Measurements from ENCODE around the gene IFT81. TPM values are rescaled to one million over a fixed set of nuclear protein-coding genes. Genes with fewer than 3 reads are reported as not detected.

Gene IFT81
- polyA plus RNA-seq, 1 of the 3 experiments (the other 2 are of a cell fraction) = 7.9 TPM

DNA sequence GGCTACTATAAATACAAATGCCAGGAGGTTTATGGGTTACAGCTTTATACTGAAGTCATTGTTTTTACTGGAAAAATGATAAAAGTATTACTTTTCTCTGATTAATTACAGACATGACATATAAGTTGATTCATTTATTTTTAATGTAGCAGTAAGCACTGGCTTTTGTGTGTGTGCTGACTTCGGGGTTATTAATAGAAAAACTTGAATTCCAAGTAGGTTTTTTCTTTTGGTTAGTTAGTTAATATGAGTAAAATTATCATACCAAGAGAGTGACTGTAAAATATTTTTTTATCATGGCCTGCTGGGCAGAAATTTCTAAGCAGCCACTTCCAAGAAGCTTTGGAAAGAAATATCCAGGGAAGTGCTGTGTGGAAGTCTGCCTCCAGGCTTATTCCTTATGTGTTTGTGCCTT lies 56.4 kb downstream of the IFT81 start:
- ChIA-PET POLR2A (no interaction called here), CTCF (interaction anchor here (1.2 kb wide), 1 partner anchor 76 kb away, joined by 4 read pairs; no protein-coding TSS in a partner anchor)
- Histone ChIP-seq H3K4me2 (no peak overlapping the region; the same call in 1 of the 2 replicates), H4K20me1 (ENCODE audit: insufficient read depth) (no peaks in the 10 kb centered on the region), H3K9me2 (no peaks in the 10 kb centered on the region), H3K9ac (no peak overlapping the region), H3F3A (replicated peaks; ENCODE audit: insufficient read depth) (peaks cover 37% of the 10 kb centered on the region), H3K27ac (ENCODE audit: low read depth in 2 of 2, low read length in 1 of 2) (peak overlapping the region; percentile 51 to 72; a peak in 3 of 4 replicates), H3K36me3 (replicated peaks in 1 of 2; ENCODE audit: control insufficient read depth in 1 of 2, insufficient read depth in 2 of 2, low read length in 1 of 2) (peaks cover 22% of the 10 kb centered on the region in 2 experiments), H2AFZ (ENCODE audit: low read depth) (no peak overlapping the region), H3K4me1 (ENCODE audit: control insufficient read depth in 1 of 2, insufficient read depth in 2 of 2, low read depth in 1 of 2, low read length in 1 of 2) (peaks cover 4 to 22% of the 10 kb centered on the region in 2 experiments; a peak in 3 of 4 replicates), H3K4me3 (ENCODE audit: low read depth in 2 of 2, low read length in 1 of 2) (no peak overlapping the region), H3K27me3 (ENCODE audit: insufficient read depth) (no peaks in the 10 kb centered on the region), H3K9me3 (no peaks in the 10 kb centered on the region), H3K79me2 (ENCODE audit: insufficient read depth) (no peaks in the 10 kb centered on the region)
- WGBS (ENCODE audit: low lambda C conversion rate) = 24% methylated on average over 1 of the region's 1 CpG
- TF ChIP-seq, protein P1, sequence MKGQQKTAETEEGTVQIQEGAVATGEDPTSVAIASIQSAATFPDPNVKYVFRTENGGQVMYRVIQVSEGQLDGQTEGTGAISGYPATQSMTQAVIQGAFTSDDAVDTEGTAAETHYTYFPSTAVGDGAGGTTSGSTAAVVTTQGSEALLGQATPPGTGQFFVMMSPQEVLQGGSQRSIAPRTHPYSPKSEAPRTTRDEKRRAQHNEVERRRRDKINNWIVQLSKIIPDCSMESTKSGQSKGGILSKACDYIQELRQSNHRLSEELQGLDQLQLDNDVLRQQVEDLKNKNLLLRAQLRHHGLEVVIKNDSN (IDR thresholded peaks at IDR 0.05; ENCODE audit: borderline replicate concordance, low read depth) = no peak
- TF ChIP-seq FOSL2 (IDR thresholded peaks at IDR 0.05; ENCODE audit: borderline replicate concordance, low read depth) (peak; percentile 7; the same call in 1 of the 2 replicates), MEF2A (IDR thresholded peaks at IDR 0.05; ENCODE audit: borderline replicate concordance, low read depth) (peak; percentile 40; the same call in 1 of the 2 replicates)
- DNase-seq = no peak

DNA sequence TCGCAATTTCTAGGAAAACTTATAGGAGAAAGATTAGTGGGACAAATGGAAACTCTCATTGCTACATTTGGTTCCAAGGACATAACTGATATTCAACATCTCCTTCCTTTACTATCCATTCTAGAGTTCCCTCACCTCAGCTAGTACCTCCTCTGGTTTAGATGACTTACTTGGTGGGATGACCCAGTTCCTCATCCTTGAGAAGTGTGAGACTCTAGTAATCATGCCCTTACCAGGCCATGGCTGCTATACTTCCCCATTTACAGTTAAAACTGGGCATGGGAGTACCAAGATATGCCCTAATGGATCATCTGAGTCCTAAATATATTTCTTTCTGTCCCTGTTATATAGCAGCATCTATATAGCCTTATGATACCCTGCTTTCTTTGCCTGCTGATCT lies 58.1 kb downstream of the IFT81 start:
- Histone ChIP-seq H4K20me1 (ENCODE audit: insufficient read depth) (no peaks in the 10 kb centered on the region), H3K4me1 (ENCODE audit: control insufficient read depth in 1 of 2, insufficient read depth in 2 of 2, low read depth in 1 of 2, low read length in 1 of 2) (peaks cover 0 to 13% of the 10 kb centered on the region in 2 experiments; a peak in 1 of 4 replicates), H2AFZ (ENCODE audit: low read depth) (no peak overlapping the region), H3K4me3 (ENCODE audit: low read depth in 2 of 2, low read length in 1 of 2) (no peak overlapping the region), H3F3A (replicated peaks; ENCODE audit: insufficient read depth) (peaks cover 28% of the 10 kb centered on the region), H3K4me2 (no peak overlapping the region), H3K9me2 (no peaks in the 10 kb centered on the region), H3K79me2 (ENCODE audit: insufficient read depth) (no peaks in the 10 kb centered on the region), H3K9ac (no peak overlapping the region), H3K9me3 (peaks cover 12% of the 10 kb centered on the region), H3K27ac (ENCODE audit: low read depth in 2 of 2, low read length in 1 of 2) (no peak overlapping the region), H3K27me3 (ENCODE audit: insufficient read depth) (no peaks in the 10 kb centered on the region), H3K36me3 (replicated peaks in 1 of 2; ENCODE audit: control insufficient read depth in 1 of 2, insufficient read depth in 2 of 2, low read length in 1 of 2) (peaks cover 22 to 36% of the 10 kb centered on the region in 2 experiments)
- 100% methylated on average over 1 of the region's 1 CpG for WGBS (ENCODE audit: low lambda C conversion rate)
- CTCF ChIA-PET = interaction anchor here (0.6 kb wide), 1 partner anchor 287 kb away, joined by 3 read pairs; no protein-coding TSS in a partner anchor
- TF ChIP-seq JUND (IDR thresholded peaks at IDR 0.05) = no peak
- TF ChIP-seq TCF12 (IDR thresholded peaks at IDR 0.05) = no peak
- TF ChIP-seq FOXJ3 (CRISPR knock-in tag; IDR thresholded peaks at IDR 0.05) = no peak
- no peak for TF ChIP-seq MEF2A (IDR thresholded peaks at IDR 0.05; ENCODE audit: borderline replicate concordance, low read depth)
- TF ChIP-seq TAF1 (IDR thresholded peaks at IDR 0.05; ENCODE audit: borderline replicate concordance, low read depth, low read length) = no peak
- TF ChIP-seq, protein P2, sequence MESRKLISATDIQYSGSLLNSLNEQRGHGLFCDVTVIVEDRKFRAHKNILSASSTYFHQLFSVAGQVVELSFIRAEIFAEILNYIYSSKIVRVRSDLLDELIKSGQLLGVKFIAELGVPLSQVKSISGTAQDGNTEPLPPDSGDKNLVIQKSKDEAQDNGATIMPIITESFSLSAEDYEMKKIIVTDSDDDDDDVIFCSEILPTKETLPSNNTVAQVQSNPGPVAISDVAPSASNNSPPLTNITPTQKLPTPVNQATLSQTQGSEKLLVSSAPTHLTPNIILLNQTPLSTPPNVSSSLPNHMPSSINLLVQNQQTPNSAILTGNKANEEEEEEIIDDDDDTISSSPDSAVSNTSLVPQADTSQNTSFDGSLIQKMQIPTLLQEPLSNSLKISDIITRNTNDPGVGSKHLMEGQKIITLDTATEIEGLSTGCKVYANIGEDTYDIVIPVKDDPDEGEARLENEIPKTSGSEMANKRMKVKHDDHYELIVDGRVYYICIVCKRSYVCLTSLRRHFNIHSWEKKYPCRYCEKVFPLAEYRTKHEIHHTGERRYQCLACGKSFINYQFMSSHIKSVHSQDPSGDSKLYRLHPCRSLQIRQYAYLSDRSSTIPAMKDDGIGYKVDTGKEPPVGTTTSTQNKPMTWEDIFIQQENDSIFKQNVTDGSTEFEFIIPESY (IDR thresholded peaks at IDR 0.05; ENCODE audit: borderline replicate concordance, low read depth) = no peak
- no peak for TF ChIP-seq RXRA (IDR thresholded peaks at IDR 0.05; ENCODE audit: borderline replicate concordance, low read depth)
- no peak for TF ChIP-seq TEAD4 (IDR thresholded peaks at IDR 0.05; ENCODE audit: borderline replicate concordance, insufficient read depth)
- no peak for TF ChIP-seq NRF1 (IDR thresholded peaks at IDR 0.05; ENCODE audit: low read depth, low read length)
- POLR2A ChIA-PET = no interaction called here
- no peak for DNase-seq
